SU-DHL-6 (cell line): Measurements from ENCODE around the gene OTOGL.

Experiments used
- CTCF ChIP-seq: fragments of 200-600 bp; sonication (generic); IDR thresholded peaks from one replicate; pipeline ENCODE4 v1.5.1; 2017; ENCODE audit warnings: antibody characterized with exemption, mild to moderate bottlenecking, low read length, moderate library complexity; ENCODE audit not compliant: insufficient read depth, poor library complexity, severe bottlenecking
- EZH2phosphoT487 ChIP-seq: fragments of 200-600 bp; sonication (generic), shearing (Covaris generic); conservative IDR thresholded peaks from 2 replicates; pipeline ENCODE4 v1.6.1; 2018; ENCODE audit warnings: mild to moderate bottlenecking, antibody characterized with exemption, low read length, moderate library complexity, mixed read lengths

DNA sequence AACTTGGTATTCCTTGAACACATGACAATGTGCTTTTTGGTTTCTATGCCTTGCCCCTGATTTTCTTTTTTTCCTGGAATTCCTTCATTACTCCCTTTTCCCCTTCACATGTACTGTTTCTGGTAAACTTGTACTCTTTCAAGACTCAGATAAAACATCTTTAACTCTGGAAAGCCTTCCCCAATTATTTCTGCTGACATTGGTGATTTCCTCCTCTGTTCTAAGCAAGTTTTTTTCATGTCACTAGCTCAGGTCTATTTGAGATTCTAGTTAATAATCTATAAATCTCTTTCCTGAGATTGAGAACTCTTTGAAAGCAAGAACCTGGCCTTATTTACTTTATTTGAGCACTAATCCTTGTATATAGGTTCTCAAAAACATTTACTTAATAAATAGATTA lies 320.7 kb downstream of the OTOGL start:
- no peak for TF ChIP-seq CTCF
- TF ChIP-seq EZH2phosphoT487: no peak
